ENCODE data around the gene PROK2.

Gene PROK2

DNA sequence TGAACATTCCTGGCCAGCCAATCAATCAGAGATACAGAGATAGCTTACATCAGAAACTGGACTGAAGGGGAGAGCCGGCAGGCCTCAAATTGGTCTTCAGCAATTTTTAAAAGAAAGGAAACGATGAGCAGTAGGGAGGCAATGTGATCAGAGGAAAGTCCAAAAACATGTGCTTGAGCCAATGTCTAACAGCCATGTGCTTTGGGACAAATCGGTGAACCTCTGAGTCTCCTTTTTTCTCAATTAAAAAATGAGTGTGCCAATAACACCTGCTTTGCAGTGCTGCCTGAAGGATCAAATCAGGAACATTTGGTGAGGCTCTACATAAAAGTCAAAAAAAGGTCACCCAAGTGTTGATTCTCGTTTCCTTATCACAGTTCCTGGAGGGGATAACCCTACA is 52.3 kb downstream of the PROK2 start:
- H3K27me3 ChIP-seq (ENCODE audit: control insufficient read depth, insufficient read depth, low read length): no peaks in the 10 kb centered on the region
- H3K4me3 ChIP-seq (ENCODE audit: low read length): no peak overlapping the region
- H3K36me3 ChIP-seq (ENCODE audit: control insufficient read depth, low read depth, low read length): no peaks in the 10 kb centered on the region
- H3K4me1 ChIP-seq (ENCODE audit: control insufficient read depth, low read depth, low read length): peaks cover 14% of the 10 kb centered on the region
- H3K27ac ChIP-seq (ENCODE audit: low read length): no peak overlapping the region
- H3K9me3 ChIP-seq (ENCODE audit: control insufficient read depth, low read depth, low read length): no peaks in the 10 kb centered on the region
- no peak overlapping the region for H3K9ac ChIP-seq (ENCODE audit: low read length)

DNA sequence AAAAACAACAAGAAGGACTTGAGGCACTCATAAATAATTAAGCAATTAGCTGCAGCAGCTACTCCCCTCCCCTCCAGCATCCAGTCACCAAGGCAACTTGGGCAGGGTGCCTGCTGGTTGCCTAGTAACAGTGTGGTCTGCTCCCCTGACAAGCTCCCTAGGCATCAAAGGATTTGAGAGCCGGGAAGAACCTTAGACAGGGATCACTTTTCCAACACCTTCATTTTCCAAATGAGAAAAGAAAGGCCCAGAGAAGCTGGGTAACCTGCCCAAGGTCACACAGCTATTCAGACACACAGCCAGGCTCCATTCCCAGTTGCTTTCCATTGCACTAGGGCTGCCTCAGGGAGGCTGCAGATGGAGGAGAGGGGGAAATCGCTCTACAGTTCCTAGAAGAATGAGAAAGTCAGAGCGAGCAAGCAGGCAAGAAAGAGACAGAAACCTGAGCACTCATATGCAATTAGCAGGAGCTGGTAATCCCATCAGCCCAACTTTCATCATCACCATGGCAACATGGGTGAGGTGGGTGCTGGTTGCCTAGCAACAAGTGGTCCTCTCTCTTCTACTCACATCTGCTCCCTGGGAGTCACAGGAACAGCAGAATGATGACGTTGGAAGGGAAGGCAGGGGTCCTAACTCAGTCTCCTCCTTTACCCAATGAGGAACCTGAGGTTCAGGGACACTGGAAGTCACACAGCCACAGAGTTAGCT is 56.2 kb downstream of the PROK2 start:
- Histone ChIP-seq H3K4me1 (ENCODE audit: control insufficient read depth, low read depth, low read length) (peaks cover 26% of the 10 kb centered on the region), H3K9ac (ENCODE audit: low read length) (peak overlapping the region; percentile 21), H3K4me3 (ENCODE audit: low read length) (no peak overlapping the region), H3K36me3 (ENCODE audit: control insufficient read depth, low read depth, low read length) (no peaks in the 10 kb centered on the region), H3K27ac (ENCODE audit: low read length) (peak overlapping the region; percentile 58), H3K27me3 (ENCODE audit: control insufficient read depth, insufficient read depth, low read length) (peaks cover 18% of the 10 kb centered on the region), H3K9me3 (ENCODE audit: control insufficient read depth, low read depth, low read length) (no peaks in the 10 kb centered on the region)

DNA sequence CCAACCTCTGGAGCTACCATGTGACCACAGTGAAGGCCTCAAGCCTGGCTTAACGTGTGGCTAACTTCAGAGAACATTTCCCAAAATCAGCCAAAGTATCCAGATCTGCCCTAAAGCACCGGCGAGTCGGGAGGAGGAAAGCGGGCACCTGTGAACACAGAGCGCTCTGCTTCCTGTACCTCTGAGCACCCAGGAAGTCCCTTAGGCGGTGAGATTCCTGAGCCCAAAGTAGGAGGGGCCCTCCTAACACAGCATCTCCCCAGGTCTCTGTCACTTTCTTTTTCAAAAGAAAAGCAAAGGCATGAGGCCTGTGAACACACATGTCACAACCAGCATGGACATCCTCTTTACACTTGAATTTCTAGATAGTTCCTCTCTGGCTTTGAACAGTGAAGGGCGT is 58.8 kb downstream of the PROK2 start:
- H3K4me1 ChIP-seq (ENCODE audit: control insufficient read depth, low read depth, low read length): peaks cover 26% of the 10 kb centered on the region
- H3K4me3 ChIP-seq (ENCODE audit: low read length): peak overlapping the region; percentile 60
- H3K36me3 ChIP-seq (ENCODE audit: control insufficient read depth, low read depth, low read length): no peaks in the 10 kb centered on the region
- H3K9me3 ChIP-seq (ENCODE audit: control insufficient read depth, low read depth, low read length): no peaks in the 10 kb centered on the region
- H3K9ac ChIP-seq (ENCODE audit: low read length): peak overlapping the region; percentile 46
- H3K27ac ChIP-seq (ENCODE audit: low read length): no peak overlapping the region
- H3K27me3 ChIP-seq (ENCODE audit: control insufficient read depth, insufficient read depth, low read length): peaks cover 29% of the 10 kb centered on the region

DNA sequence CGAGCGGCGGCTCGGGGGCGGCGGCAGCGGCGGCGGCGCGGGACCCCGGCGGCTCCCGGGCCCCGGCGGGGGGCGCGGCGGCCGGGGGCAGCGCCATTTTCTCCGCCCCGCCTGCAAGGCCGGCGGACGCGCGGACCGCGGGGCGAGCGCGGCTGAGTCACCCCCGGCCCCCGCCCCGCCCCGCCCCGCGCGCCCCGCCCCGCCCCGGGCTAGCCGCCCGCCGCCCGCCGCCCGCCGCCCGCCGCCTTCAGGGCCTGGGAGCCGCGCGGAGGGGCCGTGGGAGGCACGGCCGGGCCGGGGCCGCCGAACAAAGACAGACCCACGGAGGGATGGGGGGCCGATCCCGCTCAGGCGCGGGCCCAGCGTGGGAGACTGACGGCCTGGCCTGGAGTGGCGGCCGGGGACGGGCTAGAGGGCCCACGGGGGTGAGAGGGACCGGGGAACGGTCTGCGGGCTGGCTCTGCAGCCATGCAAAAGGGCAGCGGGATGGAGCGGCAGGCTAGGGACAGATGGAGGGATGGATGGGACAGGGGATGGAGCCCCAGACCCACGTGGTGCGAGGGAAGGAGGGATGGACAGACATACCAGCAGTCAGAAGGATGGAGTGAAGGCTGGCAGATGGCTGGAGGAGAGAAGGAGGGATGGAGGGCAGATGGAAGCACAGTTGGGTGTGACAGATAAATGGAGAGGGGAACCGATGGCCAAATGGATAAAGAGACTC is 59.5 kb downstream of the PROK2 start, which contains the start of gene EIF4E3:
Gene EIF4E3 (minus strand): TSS at position 132 of the 721 bp plus-strand sequence. CDS start 35 bp downstream, at position 97.
- H3K27me3 ChIP-seq (ENCODE audit: control insufficient read depth, insufficient read depth, low read length): peaks cover 29% of the 10 kb centered on the region
- no peaks in the 10 kb centered on the region for H3K36me3 ChIP-seq (ENCODE audit: control insufficient read depth, low read depth, low read length)
- no peak within 1 kb of the TSS for H3K27ac ChIP-seq (ENCODE audit: low read length)

DNA sequence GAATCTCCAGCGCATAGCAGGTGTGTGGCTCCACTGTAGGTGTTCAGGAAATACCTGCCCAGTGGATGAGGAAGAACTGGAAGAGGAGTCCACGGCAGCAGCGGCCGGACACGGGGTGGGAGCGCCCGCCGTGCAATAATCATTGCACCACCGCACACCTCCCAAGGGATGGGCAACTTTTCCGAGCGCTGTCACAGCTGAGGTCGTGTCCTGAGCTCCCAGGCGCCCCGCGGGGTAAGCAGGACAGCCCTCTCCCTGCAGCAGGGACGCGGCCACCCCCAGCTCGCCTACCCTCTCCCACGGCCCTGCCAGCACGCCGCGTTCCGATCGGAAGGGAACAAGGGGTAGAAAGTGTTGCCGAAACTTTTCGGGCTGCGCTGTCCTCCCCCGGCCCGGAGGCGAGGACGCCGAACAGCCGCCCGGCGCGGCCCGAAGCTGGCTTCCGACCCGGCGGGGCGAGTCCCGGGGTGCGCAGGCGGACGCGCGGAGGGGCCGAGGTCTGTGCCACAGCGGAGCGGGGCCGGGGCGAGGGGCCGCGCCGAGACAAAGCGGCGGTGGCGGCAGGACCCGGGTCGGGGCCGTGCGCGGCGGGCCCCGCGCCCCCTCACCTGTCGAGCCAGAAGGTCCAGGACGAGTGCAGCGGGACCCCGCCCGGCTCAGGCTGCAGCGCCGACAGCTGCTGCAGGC is 60.2 kb downstream of the PROK2 start:
- Histone ChIP-seq H3K36me3 (ENCODE audit: control insufficient read depth, low read depth, low read length) (no peaks in the 10 kb centered on the region), H3K9me3 (ENCODE audit: control insufficient read depth, low read depth, low read length) (no peaks in the 10 kb centered on the region), H3K9ac (ENCODE audit: low read length) (peak overlapping the region; percentile 31), H3K27ac (ENCODE audit: low read length) (no peak overlapping the region), H3K4me3 (ENCODE audit: low read length) (peak overlapping the region; percentile 77), H3K4me1 (ENCODE audit: control insufficient read depth, low read depth, low read length) (peaks cover 19% of the 10 kb centered on the region), H3K27me3 (ENCODE audit: control insufficient read depth, insufficient read depth, low read length) (peaks cover 29% of the 10 kb centered on the region)

More for the DNA sequence above, 59.5 kb downstream of the PROK2 start, which contains the start of gene EIF4E3:
- Histone ChIP-seq H3K4me3 (ENCODE audit: low read length) (peak within 1 kb of the TSS; percentile 77), H3K9me3 (ENCODE audit: control insufficient read depth, low read depth, low read length) (no peaks in the 10 kb centered on the region), H3K4me1 (ENCODE audit: control insufficient read depth, low read depth, low read length) (peaks cover 25% of the 10 kb centered on the region), H3K9ac (ENCODE audit: low read length) (peak within 1 kb of the TSS; percentile 46)

DNA sequence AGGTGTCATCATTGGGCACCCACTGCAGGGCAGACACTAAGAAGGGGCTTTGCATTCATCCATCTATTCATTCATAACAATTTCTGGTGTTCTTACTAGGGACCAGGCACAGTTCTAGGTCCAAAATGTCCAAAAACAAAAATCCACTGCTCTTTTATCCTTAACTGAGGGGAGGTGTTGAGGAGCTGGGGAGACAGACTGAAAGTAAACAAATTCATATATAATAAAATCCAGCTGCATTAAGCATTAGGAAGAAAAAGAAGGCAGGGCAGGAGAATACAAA is 60.8 kb downstream of the PROK2 start:
- Histone ChIP-seq H3K4me1 (ENCODE audit: control insufficient read depth, low read depth, low read length) (peaks cover 13% of the 10 kb centered on the region), H3K36me3 (ENCODE audit: control insufficient read depth, low read depth, low read length) (no peaks in the 10 kb centered on the region), H3K4me3 (ENCODE audit: low read length) (peak overlapping the region; percentile 77), H3K27ac (ENCODE audit: low read length) (no peak overlapping the region), H3K9ac (ENCODE audit: low read length) (no peak overlapping the region), H3K27me3 (ENCODE audit: control insufficient read depth, insufficient read depth, low read length) (peaks cover 29% of the 10 kb centered on the region), H3K9me3 (ENCODE audit: control insufficient read depth, low read depth, low read length) (no peaks in the 10 kb centered on the region)

DNA sequence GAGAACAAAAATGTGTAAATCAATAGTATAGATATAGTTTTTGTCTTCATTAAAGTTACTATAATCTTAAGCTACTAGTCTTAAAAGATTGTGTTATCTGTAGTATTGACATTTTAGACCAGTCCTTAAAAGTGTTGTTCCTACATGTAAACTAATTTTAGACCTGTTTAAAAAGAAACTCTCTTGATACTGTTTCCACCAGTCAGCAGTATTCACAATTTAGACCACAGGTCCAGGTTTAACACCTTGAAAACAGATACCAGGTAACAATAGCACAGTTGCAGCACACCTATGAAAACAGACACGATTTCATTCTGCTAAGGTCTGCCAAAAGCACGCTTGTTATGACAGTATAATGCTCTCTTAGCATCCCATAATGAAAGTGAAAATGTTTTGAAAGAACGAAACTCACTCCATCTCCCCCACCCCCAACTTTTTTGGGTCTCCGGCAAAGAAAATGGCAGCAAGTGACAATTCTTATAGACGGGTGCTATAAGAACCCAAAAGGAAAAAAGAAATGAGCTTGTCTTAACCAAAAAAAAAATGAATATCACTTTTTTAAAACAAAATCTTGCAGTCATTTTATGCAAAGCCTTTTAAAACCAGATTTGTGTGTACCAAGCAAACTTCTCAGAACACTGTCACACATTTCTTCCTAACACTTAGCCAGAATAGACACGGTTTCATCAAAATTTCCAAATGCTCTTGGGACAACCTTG is 61.3 kb downstream of the PROK2 start:
- peak overlapping the region; percentile 77 for H3K4me3 ChIP-seq (ENCODE audit: low read length)
- H3K9ac ChIP-seq (ENCODE audit: low read length): no peak overlapping the region
- no peaks in the 10 kb centered on the region for H3K36me3 ChIP-seq (ENCODE audit: control insufficient read depth, low read depth, low read length)
- peaks cover 29% of the 10 kb centered on the region for H3K27me3 ChIP-seq (ENCODE audit: control insufficient read depth, insufficient read depth, low read length)
- no peaks in the 10 kb centered on the region for H3K9me3 ChIP-seq (ENCODE audit: control insufficient read depth, low read depth, low read length)
- peaks cover 12% of the 10 kb centered on the region for H3K4me1 ChIP-seq (ENCODE audit: control insufficient read depth, low read depth, low read length)
- no peak overlapping the region for H3K27ac ChIP-seq (ENCODE audit: low read length)

DNA sequence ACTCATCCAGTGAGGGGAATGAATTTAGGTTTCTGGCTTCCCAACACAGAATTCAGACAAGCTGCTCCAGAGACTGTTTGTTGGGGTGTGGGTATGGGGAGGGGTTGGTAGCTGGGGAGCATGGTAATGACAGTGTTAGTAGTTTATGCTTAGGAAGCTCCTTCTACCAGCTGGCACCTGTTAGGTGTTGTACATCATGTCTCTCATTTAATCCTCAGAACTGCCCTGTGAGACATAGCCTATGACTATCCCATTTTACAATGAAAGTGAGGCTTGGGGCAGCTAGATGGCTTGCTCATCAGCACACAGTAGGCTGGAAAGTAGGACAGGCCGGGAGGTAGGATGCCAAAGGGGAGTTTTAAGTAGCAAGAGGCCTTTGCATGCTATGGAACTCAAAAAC is 62.3 kb downstream of the PROK2 start:
- H3K9ac ChIP-seq (ENCODE audit: low read length): no peak overlapping the region
- H3K4me1 ChIP-seq (ENCODE audit: control insufficient read depth, low read depth, low read length): peaks cover 12% of the 10 kb centered on the region
- H3K27me3 ChIP-seq (ENCODE audit: control insufficient read depth, insufficient read depth, low read length): peaks cover 29% of the 10 kb centered on the region
- no peak overlapping the region for H3K27ac ChIP-seq (ENCODE audit: low read length)
- H3K4me3 ChIP-seq (ENCODE audit: low read length): no peak overlapping the region
- no peaks in the 10 kb centered on the region for H3K36me3 ChIP-seq (ENCODE audit: control insufficient read depth, low read depth, low read length)
- no peaks in the 10 kb centered on the region for H3K9me3 ChIP-seq (ENCODE audit: control insufficient read depth, low read depth, low read length)

Measured in iPS-18a (cell line).